Inferior parietal cortex (tissue), 1 donor: ENCODE data around the gene CDK14.
"Not testable (repeated sequence)": the region's sequence is repeated elsewhere in the genome, so short reads cannot be mapped to it uniquely, and the experiment has no call there.

ENCODE experiments used
- DNase-seq: peaks from one replicate; pipeline ENCODE4 v3.0.0-alpha.2; 2016; ENCODE audit errors: extremely low spot score

The CDK14 gene

DNA sequence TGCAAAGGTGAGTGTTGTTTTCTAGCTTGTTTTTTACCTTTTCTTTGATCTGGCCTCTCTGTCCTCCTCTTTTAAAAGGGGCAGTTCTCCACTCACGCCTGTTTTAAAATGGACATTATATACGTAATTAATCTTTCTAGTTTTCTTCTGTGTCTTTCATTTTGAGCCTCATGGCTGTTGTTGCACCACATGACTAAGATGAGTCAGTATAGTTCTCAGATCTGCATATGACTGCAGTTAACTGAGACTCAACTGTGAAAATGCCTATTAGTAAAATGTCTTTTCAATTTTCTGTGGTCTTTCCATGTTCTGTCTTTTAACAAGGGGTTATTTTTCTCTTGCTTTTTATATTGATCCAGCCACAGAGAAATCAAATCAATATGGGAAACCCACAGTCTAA is 296.1 kb downstream of the CDK14 start:
- DNase-seq = no peak

DNA sequence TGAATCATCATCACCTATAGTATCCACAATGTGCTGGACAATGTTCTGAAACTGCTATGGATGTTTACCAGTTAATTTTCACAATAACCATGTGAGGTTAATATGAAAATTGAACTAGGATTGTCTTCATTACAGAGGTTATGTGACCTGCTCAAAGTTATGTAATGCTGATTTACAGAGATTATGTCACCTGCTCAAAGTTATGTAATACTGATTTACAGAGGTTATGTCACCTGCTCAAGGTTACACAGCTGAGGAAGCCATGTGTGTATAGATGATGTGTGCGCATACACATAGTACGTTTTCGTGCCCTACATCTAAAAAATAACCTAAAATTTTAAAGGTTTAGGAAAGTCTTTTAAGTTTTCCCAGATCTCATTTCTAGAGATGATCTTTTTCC is 298.0 kb downstream of the CDK14 start:
- DNase-seq = no peak

DNA sequence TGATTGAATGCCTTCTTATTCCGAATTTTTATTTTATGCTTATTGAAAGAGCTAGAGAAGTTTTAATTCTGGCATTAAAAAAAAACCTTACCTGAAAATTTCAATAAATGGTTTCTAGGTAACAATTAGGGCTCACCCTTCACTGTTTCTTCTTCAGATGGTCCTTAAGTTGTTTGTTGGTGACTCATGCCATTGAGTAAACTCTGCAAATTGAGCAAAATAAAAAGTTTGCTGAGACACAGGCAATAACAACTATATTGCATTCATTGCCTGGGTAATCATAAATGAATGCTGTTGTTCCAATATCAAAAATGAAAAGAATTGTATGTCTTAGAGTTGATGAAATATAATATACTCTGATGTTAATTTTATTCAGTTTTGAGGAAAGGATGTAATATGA is 300.3 kb downstream of the CDK14 start:
- no peak for DNase-seq

DNA sequence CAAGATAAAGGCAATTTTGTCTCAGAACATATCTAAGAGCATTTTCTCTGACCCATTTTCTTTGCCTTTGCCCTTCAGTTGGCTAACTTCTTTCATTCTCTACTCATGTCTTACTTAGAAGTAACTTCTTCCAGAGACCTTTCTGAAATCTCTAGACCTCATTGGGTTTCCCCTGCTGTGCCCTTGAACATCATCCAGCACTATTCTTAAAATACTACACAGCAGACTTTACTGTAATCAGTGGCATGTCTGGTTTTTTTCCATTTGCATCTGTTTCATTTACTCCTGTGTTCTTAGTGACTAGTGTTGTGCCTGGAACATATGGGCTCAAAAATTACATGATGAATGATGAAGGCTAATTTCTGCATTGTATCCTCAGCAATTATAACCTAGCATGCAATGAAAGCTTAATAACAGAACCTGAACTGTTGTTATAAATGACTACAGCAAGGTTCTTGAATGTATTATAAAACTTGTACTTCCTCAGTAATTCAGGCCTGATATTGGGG is 301.9 kb downstream of the CDK14 start:
- no peak for DNase-seq

DNA sequence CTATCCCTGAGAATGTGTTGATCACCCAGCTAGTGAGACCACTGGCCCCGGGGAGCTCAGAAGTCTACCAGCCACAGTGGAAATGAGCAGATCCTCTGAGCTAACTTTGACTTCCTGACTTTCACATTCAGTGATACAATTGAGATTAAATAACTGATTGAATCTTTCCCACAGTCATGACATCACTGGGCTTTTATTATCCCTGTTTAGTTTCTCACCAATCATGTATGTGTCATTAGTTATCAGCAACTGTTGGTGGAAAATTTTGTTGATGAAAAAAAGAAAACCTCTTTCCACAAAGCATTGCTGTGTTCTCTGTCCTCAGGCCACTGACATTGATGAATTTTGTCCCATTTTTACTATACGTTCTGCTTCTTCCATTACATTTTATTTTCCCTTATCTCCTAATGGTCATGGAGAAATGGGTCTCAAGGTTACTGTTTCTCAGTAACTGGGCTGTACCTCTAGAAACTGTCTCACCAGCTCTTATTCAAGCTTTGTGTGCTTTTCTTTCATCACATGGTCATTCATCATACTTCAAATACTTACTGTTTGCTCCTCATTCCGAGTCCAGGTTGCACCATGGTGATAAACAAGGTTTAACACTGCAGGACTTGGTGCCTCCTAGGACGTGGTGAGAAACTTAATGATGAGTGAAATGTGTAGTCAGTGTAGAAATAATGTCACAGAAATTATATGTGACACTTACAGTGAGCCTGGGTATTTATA is 304.7 kb downstream of the CDK14 start:
- DNase-seq = no peak

DNA sequence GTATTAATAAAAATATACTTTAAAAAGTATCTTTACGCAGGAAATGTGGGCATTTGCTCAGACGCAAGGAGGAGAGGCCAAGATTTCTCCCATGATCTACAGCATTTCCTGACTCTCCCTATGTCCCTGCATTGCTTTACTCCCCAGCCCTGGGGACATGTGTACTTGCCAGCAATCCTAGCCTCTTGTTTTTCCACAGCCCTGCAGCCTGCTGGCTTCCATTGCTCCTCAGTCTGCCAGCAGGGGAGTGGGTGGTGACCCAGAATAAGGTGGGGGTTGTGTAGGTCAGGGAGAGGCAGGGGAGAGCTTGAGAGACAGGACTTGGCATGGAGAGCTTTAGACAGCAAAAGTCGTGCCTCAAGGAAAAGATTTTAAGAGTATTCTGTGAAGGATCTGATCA is 307.7 kb downstream of the CDK14 start:
- no peak for DNase-seq

DNA sequence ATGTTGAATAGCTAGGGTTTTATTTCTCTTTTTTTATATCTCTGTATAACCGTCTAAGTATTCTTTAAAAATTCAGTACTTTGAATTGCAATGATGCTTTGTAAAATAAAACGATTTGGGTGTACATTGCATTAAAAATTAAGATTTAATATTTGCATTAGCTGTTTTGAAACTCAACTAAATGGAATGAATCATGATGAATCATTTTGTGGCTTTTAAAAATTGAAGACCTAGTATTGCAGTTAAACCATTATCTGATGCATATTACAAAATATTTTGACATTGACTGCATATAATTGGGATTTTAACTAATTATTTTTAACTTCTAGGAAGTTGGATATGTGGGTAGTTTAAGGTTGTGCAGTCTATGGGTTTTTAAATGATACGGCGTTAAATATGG is 314.0 kb downstream of the CDK14 start:
- no peak for DNase-seq

DNA sequence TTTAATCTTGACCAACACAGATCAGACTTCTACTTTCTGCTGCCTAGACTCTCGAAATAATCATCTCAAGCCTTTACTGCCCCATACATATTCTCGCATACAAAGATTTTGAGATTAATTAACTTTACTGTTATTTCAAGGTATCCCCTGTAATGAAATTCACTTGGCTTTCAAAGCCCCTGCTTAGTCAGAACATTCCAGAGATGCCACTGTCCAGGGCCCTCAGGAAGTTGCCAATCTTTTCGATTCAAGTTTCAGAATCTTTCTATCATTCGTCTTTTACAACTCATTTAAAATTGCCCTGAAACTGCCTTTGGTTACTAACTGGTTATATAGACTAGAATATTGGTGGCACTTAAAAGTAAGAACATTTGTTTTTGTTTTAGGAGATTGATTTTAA is 320.2 kb downstream of the CDK14 start:
- no peak for DNase-seq

DNA sequence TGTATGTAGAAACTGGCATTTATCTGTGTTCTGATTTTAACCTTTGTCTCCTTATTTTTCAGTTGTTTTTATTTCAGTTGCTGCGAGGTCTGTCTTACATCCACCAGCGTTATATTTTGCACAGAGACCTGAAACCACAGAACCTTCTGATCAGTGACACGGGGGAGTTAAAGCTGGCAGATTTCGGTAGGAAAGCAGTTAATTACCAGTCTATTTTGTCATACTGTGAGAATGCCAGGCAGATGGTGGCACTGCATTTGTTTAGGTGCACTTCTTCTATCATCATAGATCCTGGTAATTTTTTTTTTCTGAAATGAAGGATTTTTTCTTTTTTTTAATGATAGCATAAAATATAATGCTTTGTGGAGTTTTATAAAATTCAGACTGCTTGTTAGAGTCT is 321.4 kb downstream of the CDK14 start:
- no peak for DNase-seq

DNA sequence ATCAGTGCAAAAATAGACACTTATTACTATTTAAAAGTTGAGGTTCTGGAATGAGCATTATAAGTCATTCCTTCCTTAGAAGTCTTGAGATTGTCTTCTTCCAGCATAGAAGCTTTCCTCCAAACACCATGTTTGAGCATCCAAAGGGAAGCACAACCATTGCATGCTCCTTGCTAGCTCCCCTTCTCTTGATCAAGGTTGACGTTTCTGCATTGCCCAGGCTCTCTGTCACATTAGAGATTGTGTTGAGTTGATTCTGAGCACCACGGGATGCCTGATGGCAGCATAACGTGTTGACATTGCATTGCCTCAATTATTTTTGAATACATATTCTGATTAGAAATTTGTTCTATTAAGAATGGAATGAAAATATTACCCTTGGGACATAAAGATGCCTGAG is 322.2 kb downstream of the CDK14 start:
- no peak for DNase-seq

DNA sequence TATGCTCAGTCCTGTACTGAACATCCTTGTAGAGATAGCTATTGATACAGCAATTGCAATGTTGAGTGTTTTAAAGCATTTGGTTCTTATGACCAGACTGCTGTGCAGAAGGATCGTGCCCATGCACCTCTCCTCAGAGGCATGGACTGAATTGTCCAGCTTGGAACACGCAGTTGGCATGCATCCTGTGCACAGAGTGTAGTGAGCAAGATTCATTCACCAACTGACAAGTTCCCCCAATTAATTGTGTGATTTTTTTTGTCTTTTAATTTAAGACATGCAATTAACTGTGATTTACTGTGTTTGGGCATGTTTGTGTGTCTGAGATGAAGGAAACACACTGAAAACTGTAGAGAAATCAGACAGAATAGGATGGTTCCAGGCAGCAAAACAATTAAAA is 323.7 kb downstream of the CDK14 start:
- DNase-seq = no peak

DNA sequence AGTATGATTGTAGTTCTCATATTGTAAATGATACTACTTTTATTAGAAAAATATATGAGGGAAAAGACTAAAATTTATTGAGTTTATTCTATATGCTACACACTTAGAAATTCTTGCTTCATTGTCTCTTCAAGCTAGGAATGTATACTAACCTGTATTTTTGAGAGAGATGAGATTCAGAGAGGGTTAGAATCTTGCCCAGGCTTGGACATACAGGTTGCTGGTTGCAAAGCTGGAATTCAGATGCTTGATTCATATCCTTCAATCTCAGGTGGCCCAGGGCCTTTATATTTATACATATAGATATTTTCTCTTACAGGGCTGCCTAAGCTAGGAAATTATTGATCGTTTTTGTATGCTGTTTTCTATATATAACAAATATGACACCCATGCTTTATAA is 324.2 kb downstream of the CDK14 start:
- DNase-seq = no peak

DNA sequence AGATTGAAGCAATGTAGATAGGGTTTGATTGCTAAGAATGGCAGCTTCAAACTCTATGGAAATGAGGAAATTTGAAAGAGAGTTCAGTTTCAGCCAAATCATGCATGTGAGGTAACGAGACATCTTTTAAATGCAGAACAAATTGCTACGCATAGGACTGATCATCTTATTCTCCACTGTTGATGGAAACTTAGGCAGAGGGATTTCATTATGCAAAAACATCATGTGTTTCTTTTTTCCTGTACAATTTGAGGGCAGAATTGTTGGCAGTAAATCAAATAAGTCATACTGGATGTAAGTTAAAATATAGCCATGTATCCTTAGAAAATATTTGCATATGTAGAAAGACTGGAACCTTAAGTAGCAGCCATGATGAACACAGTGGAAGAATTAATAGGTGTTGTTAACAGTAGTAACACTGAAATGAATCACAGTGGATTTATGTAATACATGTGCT is 327.4 kb downstream of the CDK14 start:
- DNase-seq = no peak

DNA sequence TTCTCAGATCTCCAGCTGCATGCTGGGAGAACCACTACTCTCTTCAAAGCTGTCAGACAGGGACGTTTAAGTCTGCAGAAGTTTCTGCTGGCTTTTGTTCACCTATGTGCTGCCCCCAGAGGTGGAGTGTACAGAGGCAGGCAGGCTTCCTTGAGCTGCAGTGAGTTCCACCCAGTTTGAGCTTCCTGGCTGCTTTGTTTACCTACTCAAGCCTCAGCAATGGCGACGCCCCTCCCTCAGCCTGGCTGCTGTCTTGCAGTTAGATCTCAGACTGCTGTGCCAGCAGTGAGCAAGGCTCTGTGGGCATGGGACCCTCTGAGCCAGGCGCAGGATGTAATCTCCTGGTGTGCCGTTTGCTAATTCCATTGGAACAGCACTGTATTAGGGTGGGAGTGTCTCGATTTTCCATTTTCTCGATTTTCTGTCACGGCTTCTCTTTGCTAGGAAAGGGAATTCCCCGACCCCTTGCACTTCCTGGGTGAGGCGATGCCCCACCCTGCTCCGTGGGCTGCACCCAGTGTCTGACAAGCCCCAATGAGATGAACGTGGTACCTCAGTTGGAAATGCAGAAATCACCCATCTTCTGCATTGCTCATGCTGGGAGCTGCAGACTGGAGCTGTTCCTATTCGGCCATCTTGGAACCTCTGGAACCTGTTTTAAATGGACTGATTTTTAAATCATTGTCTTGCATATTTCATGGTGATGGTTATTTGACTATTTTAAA is 332.7 kb downstream of the CDK14 start:
- DNase-seq = not testable (repeated sequence)

DNA sequence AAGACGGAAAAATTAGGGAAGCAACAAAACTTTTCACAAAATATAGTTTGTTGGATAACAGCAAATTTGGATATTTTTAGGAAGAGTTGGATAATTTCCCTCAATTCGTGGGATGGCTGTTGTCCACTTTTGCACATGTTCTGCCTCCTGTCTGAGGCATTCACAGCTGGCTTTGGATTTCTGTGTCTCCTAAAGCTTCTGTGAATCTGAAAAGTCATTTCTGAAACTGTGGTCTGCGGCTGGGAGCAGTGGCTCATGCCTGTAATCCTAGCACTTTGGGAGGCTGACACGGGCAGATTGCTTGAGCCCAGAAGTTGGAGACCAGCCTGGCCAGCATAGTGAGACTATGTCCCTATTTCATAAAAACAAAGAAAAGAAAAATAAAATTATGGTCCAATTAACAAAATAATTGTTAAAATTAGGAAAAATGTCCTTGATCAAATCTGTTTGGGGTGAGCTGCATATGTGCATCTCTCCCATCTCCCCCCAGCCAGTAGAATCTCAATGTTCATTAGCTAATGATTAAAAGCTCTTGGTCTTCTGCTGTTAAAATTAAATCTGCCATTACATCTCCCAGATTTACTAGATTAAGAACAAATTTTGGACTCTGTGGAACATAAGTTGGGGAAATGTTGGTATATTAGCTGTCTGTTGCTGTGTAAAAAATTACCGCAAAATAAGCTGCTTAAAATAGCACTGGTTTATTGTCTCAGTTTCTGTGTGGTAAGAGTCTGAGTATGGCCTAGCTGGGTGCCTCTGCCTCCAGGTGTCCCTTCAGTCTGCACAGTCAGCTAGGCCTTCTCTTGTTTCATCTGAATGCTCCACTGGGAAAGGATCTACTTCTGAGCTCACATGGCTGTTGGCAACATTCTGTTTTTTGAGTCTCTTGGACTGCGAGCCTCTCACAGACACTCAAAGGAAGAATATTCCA is 336.1 kb downstream of the CDK14 start:
- no peak for DNase-seq

DNA sequence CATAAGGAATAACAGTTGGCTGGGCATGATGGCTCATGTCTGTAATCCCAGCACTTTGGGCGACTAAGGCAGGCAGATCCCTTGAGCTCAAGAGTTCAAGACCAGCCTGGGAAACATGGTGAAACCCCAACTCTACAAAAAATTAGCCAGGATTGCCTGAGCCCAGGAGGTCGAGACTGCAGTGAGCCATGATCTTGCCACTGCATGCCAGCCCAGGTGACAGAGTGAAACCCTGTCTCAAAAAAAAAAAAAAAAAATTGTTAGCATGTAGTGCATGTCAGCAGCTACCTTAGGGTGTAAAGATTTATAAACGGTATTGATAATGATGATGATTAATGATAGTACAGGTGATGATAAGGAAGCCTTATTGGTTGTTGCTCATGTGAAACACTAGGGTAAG is 336.9 kb downstream of the CDK14 start:
- DNase-seq = no peak

DNA sequence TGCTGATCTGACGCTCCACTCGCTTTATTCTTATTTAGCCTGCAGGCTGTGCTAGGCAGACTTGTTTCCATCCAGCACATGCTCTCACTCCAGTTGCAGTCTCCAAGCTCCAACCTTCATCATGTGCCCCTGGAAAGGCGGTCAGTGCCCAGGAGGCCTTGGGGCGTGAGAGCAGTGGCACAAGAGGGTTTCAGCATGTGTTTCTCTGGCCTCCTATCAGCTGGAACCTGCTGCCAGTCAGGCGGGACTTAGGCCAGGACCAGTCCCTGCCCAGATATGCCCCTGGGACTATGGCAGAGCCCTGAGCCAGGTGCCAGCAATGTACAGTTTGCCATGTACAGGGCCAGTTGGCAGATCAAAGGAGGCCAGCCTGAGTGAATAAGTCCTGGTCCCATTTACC is 337.9 kb downstream of the CDK14 start:
- no peak for DNase-seq

DNA sequence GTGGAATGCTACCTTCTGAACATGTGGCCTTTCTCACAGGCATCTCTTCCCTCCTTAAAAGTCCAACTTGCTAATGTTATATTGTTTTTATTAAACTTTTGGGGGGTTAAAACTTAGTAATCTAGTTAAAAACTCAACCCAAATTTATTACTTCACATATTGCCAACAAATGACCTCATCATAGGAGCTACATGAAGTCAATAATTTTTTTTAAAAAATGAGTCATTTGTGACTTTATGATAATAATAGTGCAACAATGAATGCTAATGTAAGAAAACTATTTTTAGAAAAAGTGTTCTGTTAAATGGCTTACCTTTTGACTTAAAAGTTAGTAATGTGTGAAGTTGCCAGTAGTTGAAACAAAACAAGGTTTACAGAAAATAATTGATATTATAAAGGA is 342.2 kb downstream of the CDK14 start:
- no peak for DNase-seq

DNA sequence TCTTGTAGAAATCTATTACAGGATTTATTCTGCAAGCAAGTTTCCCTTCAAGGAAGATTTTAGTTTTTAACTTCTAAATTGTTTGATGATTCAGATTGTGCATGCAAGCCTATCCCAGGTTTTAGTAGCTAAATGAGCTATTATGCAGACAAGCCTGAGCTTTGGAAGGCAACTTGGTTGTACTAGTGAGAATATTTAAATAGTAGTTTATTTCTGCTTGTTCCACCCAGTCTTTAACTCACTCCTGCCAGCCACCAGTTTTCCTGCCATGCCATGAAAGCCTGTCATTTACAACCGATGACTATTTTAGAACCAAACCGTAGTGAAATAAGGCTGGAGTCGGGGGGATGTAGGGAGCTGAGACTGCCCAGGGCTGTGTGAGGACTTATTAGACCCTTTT is 343.5 kb downstream of the CDK14 start:
- DNase-seq = no peak

DNA sequence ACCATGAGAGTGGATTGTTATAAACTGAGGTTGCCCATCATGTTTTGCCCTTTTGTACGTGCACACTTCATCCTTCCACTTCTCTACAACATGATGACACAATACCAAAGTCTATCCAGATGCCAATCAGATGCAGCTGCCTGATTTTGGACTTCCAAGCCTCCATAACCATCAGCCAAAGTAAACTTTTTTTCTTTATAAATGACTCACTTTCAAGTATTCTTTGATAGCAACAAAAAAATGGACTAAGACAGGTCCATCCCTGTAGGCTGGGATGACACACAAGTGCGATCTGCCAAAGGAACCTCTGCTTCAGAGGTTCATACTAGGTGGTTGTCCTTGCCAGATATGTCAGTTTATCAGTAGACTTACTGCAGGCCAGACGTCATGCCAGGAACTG is 347.9 kb downstream of the CDK14 start:
- DNase-seq = no peak

DNA sequence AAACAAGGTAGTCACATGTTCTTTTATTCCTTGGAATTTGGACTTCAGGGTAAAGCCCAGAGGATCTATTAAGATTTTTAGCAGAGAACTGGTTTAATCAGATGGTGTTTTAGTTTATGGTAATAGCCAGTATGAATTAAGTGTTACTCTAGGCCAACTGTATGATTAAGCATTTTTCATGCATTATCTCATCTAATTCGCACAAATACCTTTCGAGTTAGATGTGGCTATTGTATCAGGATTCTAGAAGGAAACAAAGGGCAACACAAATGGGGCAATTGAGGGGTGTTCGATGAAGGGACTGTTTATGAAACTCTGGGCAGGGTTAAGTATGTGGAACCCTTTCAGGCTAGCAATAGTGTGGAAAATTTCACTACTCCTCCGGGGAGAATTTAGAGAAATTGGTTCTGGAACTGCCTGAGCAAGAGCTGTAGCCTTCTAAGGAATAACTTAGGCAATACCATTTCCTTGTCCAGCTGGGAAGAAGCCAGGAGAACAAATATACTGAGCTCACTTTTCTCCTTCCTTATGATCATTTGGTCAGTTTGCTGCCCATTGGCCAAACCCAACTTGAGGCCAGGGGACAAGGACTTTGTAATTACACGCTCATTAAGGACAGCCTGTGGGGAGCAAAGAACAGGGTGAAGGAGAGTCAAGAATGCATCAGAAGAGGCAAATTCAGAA is 349.1 kb downstream of the CDK14 start:
- no peak for DNase-seq
